Stimulated activated naive CD8-positive, alpha-beta T cell treated with anti-CD3 and anti-CD28 coated beads, Interleukin-15, amount 100 ng/mL, for 72 hours (primary cell): ENCODE measurements around the gene TRANK1.
"Not testable (repeated sequence)": the region's sequence is repeated elsewhere in the genome, so short reads cannot be mapped to it uniquely, and the experiment has no call there.

Experiments used
- ATAC-seq: fragments of 150-1000 bp; cut with Tn5 transposase; 2 replicates; pipeline ENCODE4 v1.10.0; 2021; ENCODE audit warnings: mild to moderate bottlenecking, moderate library complexity
- DNase-seq, 2 donors: peaks; one replicate each; pipeline ENCODE4 v3.0.0; 2021 to 2022
- H3K27ac Mint-ChIP-seq, 2 donors: one replicate each; pipeline ENCODE4 v1.8.0; 2022; ENCODE audit warnings: mild to moderate bottlenecking in 2 of 2, mixed read lengths in 2 of 2, moderate library complexity in 2 of 2
- H3K27me3 Mint-ChIP-seq: one replicate; pipeline ENCODE4 v1.8.0; 2022; ENCODE audit warnings: mixed read lengths
- H3K4me1 Mint-ChIP-seq: one replicate; pipeline ENCODE4 v1.8.0; 2022; ENCODE audit warnings: mild to moderate bottlenecking, mixed read lengths
- H3K4me3 Mint-ChIP-seq, 2 donors: one replicate each; pipeline ENCODE4 v1.8.0; 2022; ENCODE audit warnings: mild to moderate bottlenecking in 2 of 2, mixed read lengths in 2 of 2, moderate library complexity in 1 of 2
- H3K9me3 Mint-ChIP-seq, 2 donors: one replicate each; pipeline ENCODE4 v1.8.0; 2022; ENCODE audit warnings: mixed read lengths in 2 of 2

The TRANK1 gene

GRCh38 chr3:36909666-36910065 is 35.2 kb downstream of the TRANK1 start:
- no peak for DNase-seq
- no peaks in the 10 kb centered on the region for H3K27me3 Mint-ChIP-seq
- no peak overlapping the region for H3K27ac Mint-ChIP-seq
- H3K9me3 Mint-ChIP-seq: no peaks in the 10 kb centered on the region
- no peak for ATAC-seq
- H3K4me1 Mint-ChIP-seq: peaks cover 60% of the 10 kb centered on the region
- no peak overlapping the region for H3K4me3 Mint-ChIP-seq

- Mint-ChIP-seq H3K4me3 (peak overlapping the region; percentile 90 to 91), H3K27ac (peak overlapping the region; percentile 30 to 69), H3K27me3 (no peaks in the 10 kb centered on the region), H3K4me1 (peaks cover 65% of the 10 kb centered on the region), H3K9me3 (no peaks in the 10 kb centered on the region)
- no peak for ATAC-seq
- no peak for DNase-seq
Measured at GRCh38 chr3:36909181-36909580, 35.7 kb downstream of the TRANK1 start.

GRCh38 chr3:36908647-36909180 is 36.1 kb downstream of the TRANK1 start:
- ATAC-seq (no peak), DNase-seq (no peak)
- peak overlapping the region; percentile 90 to 91 for H3K4me3 Mint-ChIP-seq
- peak overlapping the region; percentile 69 to 86 for H3K27ac Mint-ChIP-seq
- H3K9me3 Mint-ChIP-seq: no peaks in the 10 kb centered on the region
- peaks cover 66% of the 10 kb centered on the region for H3K4me1 Mint-ChIP-seq
- H3K27me3 Mint-ChIP-seq: no peaks in the 10 kb centered on the region

GRCh38 chr3:36907911-36908646 is 36.8 kb downstream of the TRANK1 start:
- Mint-ChIP-seq H3K27ac (peak overlapping the region; percentile 86 to 99), H3K9me3 (no peaks in the 10 kb centered on the region), H3K4me1 (peaks cover 66% of the 10 kb centered on the region), H3K27me3 (no peaks in the 10 kb centered on the region), H3K4me3 (peak overlapping the region; percentile 90 to 91)
- peak; percentile 56 to 67 for DNase-seq
- ATAC-seq: peak; percentile 68

GRCh38 chr3:36906504-36907149 is 38.2 kb downstream of the TRANK1 start:
- no peak for ATAC-seq
- DNase-seq: no peak
- peak overlapping the region; percentile 31 to 85 for H3K27ac Mint-ChIP-seq
- H3K27me3 Mint-ChIP-seq: no peaks in the 10 kb centered on the region
- peaks cover 68% of the 10 kb centered on the region for H3K4me1 Mint-ChIP-seq
- no peaks in the 10 kb centered on the region for H3K9me3 Mint-ChIP-seq
- peak overlapping the region; percentile 55 to 70 for H3K4me3 Mint-ChIP-seq

GRCh38 chr3:36905545-36905944 is 39.3 kb downstream of the TRANK1 start:
- H3K9me3 Mint-ChIP-seq: no peaks in the 10 kb centered on the region
- peak overlapping the region in 1 of 2 donors; percentile 63 for H3K27ac Mint-ChIP-seq
- peak overlapping the region in 1 of 2 donors; percentile 55 for H3K4me3 Mint-ChIP-seq
- ATAC-seq: peak; percentile 16
- no peaks in the 10 kb centered on the region for H3K27me3 Mint-ChIP-seq
- peaks cover 79% of the 10 kb centered on the region for H3K4me1 Mint-ChIP-seq
- no peak for DNase-seq

GRCh38 chr3:36904641-36905040 is 40.2 kb downstream of the TRANK1 start:
- no peak overlapping the region for H3K4me3 Mint-ChIP-seq

GRCh38 chr3:36904065-36904464 is 40.8 kb downstream of the TRANK1 start:
- ATAC-seq, H3K27me3 Mint-ChIP-seq, H3K27ac Mint-ChIP-seq, DNase-seq, H3K4me3 Mint-ChIP-seq, H3K9me3 Mint-ChIP-seq: not testable (repeated sequence)
- peaks cover 77% of the 10 kb centered on the region for H3K4me1 Mint-ChIP-seq

More at GRCh38 chr3:36904641-36905040, 40.2 kb downstream of the TRANK1 start:
- no peak for ATAC-seq
- DNase-seq: no peak
- Mint-ChIP-seq H3K9me3 (no peaks in the 10 kb centered on the region), H3K27ac (no peak overlapping the region), H3K27me3 (no peaks in the 10 kb centered on the region), H3K4me1 (peaks cover 82% of the 10 kb centered on the region)

- Mint-ChIP-seq H3K9me3 (no peaks in the 10 kb centered on the region), H3K4me1 (peaks cover 69% of the 10 kb centered on the region), H3K4me3 (peak overlapping the region; percentile 29 to 63), H3K27ac (no peak overlapping the region), H3K27me3 (no peaks in the 10 kb centered on the region)
- DNase-seq: no peak
- ATAC-seq: no peak
Measured at GRCh38 chr3:36903119-36903882, 41.6 kb downstream of the TRANK1 start.

- ATAC-seq: no peak
- Mint-ChIP-seq H3K4me1 (peaks cover 71% of the 10 kb centered on the region), H3K27ac (no peak overlapping the region), H3K4me3 (peak overlapping the region in 1 of 2 donors; percentile 5), H3K9me3 (no peaks in the 10 kb centered on the region), H3K27me3 (no peaks in the 10 kb centered on the region)
- no peak for DNase-seq
Measured at GRCh38 chr3:36901588-36901987, 43.3 kb downstream of the TRANK1 start.

GRCh38 chr3:36900474-36901443 is 44.1 kb downstream of the TRANK1 start:
- Mint-ChIP-seq H3K27ac (peak overlapping the region in 1 of 2 donors; percentile 12), H3K4me3 (peak overlapping the region; percentile 5 to 26), H3K9me3 (no peaks in the 10 kb centered on the region), H3K27me3 (no peaks in the 10 kb centered on the region), H3K4me1 (peaks cover 66% of the 10 kb centered on the region)
- ATAC-seq (no peak), DNase-seq (no peak)

- H3K27me3 Mint-ChIP-seq: no peaks in the 10 kb centered on the region
- DNase-seq (no peak), ATAC-seq (peak; percentile 42)
- peaks cover 52% of the 10 kb centered on the region for H3K4me1 Mint-ChIP-seq
- H3K9me3 Mint-ChIP-seq: no peaks in the 10 kb centered on the region
- H3K4me3 Mint-ChIP-seq: no peak overlapping the region
- no peak overlapping the region for H3K27ac Mint-ChIP-seq
Measured at GRCh38 chr3:36895496-36896409, 49.1 kb downstream of the TRANK1 start.

GRCh38 chr3:36894914-36895313 is 49.9 kb downstream of the TRANK1 start:
- H3K27me3 Mint-ChIP-seq: no peaks in the 10 kb centered on the region
- H3K27ac Mint-ChIP-seq: no peak overlapping the region
- ATAC-seq (no peak), DNase-seq (no peak)
- no peaks in the 10 kb centered on the region for H3K9me3 Mint-ChIP-seq
- no peak overlapping the region for H3K4me3 Mint-ChIP-seq
- peaks cover 52% of the 10 kb centered on the region for H3K4me1 Mint-ChIP-seq

- peak overlapping the region; percentile 14 to 45 for H3K27ac Mint-ChIP-seq
- no peak for ATAC-seq
- no peak for DNase-seq
Measured at GRCh38 chr3:36893826-36894225, 51.0 kb downstream of the TRANK1 start.

More at GRCh38 chr3:36893826-36894225, 51.0 kb downstream of the TRANK1 start:
- H3K4me1 Mint-ChIP-seq: peaks cover 57% of the 10 kb centered on the region
- H3K9me3 Mint-ChIP-seq: no peaks in the 10 kb centered on the region
- H3K27me3 Mint-ChIP-seq: no peaks in the 10 kb centered on the region
- no peak overlapping the region for H3K4me3 Mint-ChIP-seq
